ENCODE results near the gene UBXN1. TPM values are rescaled to one million over a fixed set of nuclear protein-coding genes. Genes with fewer than 3 reads are reported as not detected.
A peak's percentile ranks its signal among the peaks of the same experiment; 100 is the strongest.

The UBXN1 gene
- total and polyA plus RNA-seq, 3 donors from 2014 or later = 173 to 196 (median 190) TPM

DNA sequence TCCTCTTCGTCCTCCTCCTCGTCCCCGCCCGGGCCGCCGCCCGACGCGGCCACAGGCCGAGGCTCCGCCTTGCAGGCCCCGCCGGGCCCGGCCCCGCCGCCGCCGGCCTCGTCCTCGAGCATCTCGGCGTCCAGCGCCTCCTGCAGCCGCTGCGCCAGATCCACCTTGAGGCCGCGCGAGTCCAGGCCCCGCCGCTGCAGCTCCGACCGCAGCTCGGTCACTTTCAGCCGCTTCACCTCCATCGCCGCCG, 48.0 kb upstream of the UBXN1 start:
- TF ChIP-seq, protein P1, sequence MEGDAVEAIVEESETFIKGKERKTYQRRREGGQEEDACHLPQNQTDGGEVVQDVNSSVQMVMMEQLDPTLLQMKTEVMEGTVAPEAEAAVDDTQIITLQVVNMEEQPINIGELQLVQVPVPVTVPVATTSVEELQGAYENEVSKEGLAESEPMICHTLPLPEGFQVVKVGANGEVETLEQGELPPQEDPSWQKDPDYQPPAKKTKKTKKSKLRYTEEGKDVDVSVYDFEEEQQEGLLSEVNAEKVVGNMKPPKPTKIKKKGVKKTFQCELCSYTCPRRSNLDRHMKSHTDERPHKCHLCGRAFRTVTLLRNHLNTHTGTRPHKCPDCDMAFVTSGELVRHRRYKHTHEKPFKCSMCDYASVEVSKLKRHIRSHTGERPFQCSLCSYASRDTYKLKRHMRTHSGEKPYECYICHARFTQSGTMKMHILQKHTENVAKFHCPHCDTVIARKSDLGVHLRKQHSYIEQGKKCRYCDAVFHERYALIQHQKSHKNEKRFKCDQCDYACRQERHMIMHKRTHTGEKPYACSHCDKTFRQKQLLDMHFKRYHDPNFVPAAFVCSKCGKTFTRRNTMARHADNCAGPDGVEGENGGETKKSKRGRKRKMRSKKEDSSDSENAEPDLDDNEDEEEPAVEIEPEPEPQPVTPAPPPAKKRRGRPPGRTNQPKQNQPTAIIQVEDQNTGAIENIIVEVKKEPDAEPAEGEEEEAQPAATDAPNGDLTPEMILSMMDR (IDR thresholded peaks at IDR 0.05) = no peak
- TF ChIP-seq POLR2A (IDR thresholded peaks at IDR 0.05) = no peak
- WGBS, 2 donors = 1% methylated on average over 37 of the region's 37 CpGs; no CpG with 5 or more reads in 1 of the 2 donors
- peaks cover 26% of the 10 kb centered on the region for H3K4me1 ChIP-seq

DNA sequence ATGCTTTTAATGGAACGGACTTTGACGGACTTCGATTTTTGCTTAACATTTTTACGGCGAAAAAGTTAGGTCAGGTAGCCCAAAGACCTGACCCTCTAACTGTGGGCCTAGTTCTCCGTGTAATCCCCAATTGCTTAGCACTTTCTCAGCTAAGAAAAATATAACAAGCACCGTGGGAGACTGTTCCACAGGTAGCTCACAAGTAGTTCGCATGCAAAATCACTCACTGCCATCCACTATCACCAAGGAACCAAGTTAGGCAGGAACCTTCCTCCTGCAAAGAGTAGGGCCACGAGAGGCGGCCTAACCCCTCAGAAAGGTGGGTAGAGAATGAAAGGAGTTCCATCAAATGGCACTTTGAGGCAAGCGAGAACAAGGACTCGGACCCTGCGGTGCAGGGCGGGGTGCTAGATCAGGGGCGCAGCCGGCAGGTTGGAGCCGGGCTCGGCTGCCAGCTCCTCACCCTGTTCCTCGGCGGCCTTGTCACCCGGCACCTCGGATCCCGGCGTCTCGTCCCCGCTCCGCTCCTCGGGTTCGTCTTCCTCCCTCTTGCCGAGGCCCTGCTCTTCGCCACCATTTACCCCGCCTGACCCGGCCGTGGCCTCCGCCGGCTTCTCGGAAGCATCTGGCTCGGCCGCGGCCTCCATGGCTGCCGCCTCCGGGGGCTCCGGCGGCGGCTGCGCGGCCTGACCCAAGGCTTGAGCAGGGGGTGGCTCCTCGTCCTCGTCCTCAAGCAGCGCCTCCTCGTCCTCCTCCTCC, 47.5 kb upstream of the UBXN1 start:
- Histone ChIP-seq H3K9me3 (no peaks in the 10 kb centered on the region), H3K4me1 (peaks cover 26% of the 10 kb centered on the region), H3K36me3 (ENCODE audit: low read depth, missing control alignments) (no peaks in the 10 kb centered on the region), H3K27me3 (no peaks in the 10 kb centered on the region), H3K4me3 (peak overlapping the region; percentile 90 to 93), H3K27ac (peak overlapping the region; percentile 82 to 96)
- DNase-seq = no peak
- WGBS, 2 donors = 0% methylated on average over 17 to 20 of the region's 51 CpGs
- TF ChIP-seq, protein P1 (IDR thresholded peaks at IDR 0.05) = no peak
- TF ChIP-seq POLR2A (IDR thresholded peaks at IDR 0.05) = no peak
- intact Hi-C loops (cut with DNase I; ENCODE audit: low total_unique reads) = no loop called here

More for the DNA sequence above, 48.0 kb upstream of the UBXN1 start:
- intact Hi-C loops (cut with DNase I; ENCODE audit: low total_unique reads) = no loop called here
- H3K9me3 ChIP-seq = no peaks in the 10 kb centered on the region
- H3K27me3 ChIP-seq = no peaks in the 10 kb centered on the region
- no peak for DNase-seq
- peak overlapping the region; percentile 82 to 96 for H3K27ac ChIP-seq
- H3K4me3 ChIP-seq = peak overlapping the region; percentile 90 to 93
- H3K36me3 ChIP-seq (ENCODE audit: low read depth, missing control alignments) = no peaks in the 10 kb centered on the region

GRCh38 chr11:62725646-62726045, 46.8 kb upstream of the UBXN1 start:
- intact Hi-C loops (cut with DNase I; ENCODE audit: low total_unique reads) = no loop called here
- no peak for TF ChIP-seq POLR2A (IDR thresholded peaks at IDR 0.05)
- TF ChIP-seq, protein P1 (IDR thresholded peaks at IDR 0.05) = no peak
- Histone ChIP-seq H3K36me3 (ENCODE audit: low read depth, missing control alignments) (no peaks in the 10 kb centered on the region), H3K27ac (peak overlapping the region; percentile 82 to 96), H3K27me3 (no peaks in the 10 kb centered on the region), H3K4me1 (peaks cover 24% of the 10 kb centered on the region), H3K4me3 (peak overlapping the region; percentile 90 to 93), H3K9me3 (no peaks in the 10 kb centered on the region)
- WGBS, 2 donors = 0% methylated on average over 7 of the region's 7 CpGs
- no peak for DNase-seq

GRCh38 chr11:62724171-62724570, 45.3 kb upstream of the UBXN1 start:
- H3K27me3 ChIP-seq = no peaks in the 10 kb centered on the region
- no peaks in the 10 kb centered on the region for H3K9me3 ChIP-seq
- no peak for DNase-seq
- no peak for TF ChIP-seq POLR2A (IDR thresholded peaks at IDR 0.05)
- TF ChIP-seq, protein P1 (IDR thresholded peaks at IDR 0.05) = no peak
- 34 to 50% methylated on average over 8 of the region's 8 CpGs for WGBS, 2 donors
- peaks cover 12% of the 10 kb centered on the region for H3K4me1 ChIP-seq
- H3K36me3 ChIP-seq (ENCODE audit: low read depth, missing control alignments) = no peaks in the 10 kb centered on the region
- no peak overlapping the region for H3K4me3 ChIP-seq
- H3K27ac ChIP-seq = no peak overlapping the region
- intact Hi-C loops (cut with DNase I; ENCODE audit: low total_unique reads) = no loop called here

GRCh38 chr11:62721994-62722393, 43.1 kb upstream of the UBXN1 start:
- no peak for TF ChIP-seq POLR2A (IDR thresholded peaks at IDR 0.05)
- TF ChIP-seq, protein P1 (IDR thresholded peaks at IDR 0.05) = no peak
- DNase-seq = no peak
- WGBS, 2 donors = 77 to 85% methylated on average over 7 of the region's 7 CpGs
- no peaks in the 10 kb centered on the region for H3K27me3 ChIP-seq
- H3K9me3 ChIP-seq = no peaks in the 10 kb centered on the region
- H3K4me3 ChIP-seq = no peak overlapping the region
- intact Hi-C loops (cut with DNase I; ENCODE audit: low total_unique reads) = no loop called here
- no peak overlapping the region for H3K27ac ChIP-seq
- H3K36me3 ChIP-seq (ENCODE audit: low read depth, missing control alignments) = no peaks in the 10 kb centered on the region
- H3K4me1 ChIP-seq = peaks cover 12% of the 10 kb centered on the region
